PC-9 (cell line): ENCODE data around the gene LXN.

Source experiments
- EZH2 ChIP-seq: fragments of 200-600 bp; sonication (generic); IDR thresholded peaks from 2 replicates; pipeline ENCODE4 v1.8.0; 2017; ENCODE audit warnings: antibody characterized with exemption, low read depth
- TF ChIP-seq, protein P1 (sequence below): fragments of 200-600 bp; sonication (generic); conservative IDR thresholded peaks from 2 replicates; pipeline ENCODE4 v1.6.1; 2017; ENCODE audit warnings: mixed run types, antibody characterized with exemption, mild to moderate bottlenecking, moderate library complexity

DNA sequence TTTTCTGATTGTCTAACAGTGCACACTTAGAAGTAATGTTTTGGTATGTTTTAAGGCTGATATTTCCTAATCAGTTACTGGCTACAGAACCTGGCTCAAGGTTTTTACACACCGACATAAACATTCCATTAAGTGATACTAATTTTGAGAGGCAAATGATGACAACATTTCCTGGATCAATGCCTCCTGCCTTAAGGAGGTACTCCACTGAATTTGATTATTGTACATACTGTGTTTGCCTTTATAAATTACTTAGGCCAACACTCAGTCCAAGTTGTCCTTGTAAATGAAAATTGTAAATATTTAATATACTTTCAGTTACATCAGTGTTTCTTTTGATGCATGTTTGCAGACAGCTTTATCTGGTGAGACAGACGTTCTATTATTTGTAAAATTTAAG lies 24.2 kb upstream of the LXN start:
- TF ChIP-seq, protein P1, sequence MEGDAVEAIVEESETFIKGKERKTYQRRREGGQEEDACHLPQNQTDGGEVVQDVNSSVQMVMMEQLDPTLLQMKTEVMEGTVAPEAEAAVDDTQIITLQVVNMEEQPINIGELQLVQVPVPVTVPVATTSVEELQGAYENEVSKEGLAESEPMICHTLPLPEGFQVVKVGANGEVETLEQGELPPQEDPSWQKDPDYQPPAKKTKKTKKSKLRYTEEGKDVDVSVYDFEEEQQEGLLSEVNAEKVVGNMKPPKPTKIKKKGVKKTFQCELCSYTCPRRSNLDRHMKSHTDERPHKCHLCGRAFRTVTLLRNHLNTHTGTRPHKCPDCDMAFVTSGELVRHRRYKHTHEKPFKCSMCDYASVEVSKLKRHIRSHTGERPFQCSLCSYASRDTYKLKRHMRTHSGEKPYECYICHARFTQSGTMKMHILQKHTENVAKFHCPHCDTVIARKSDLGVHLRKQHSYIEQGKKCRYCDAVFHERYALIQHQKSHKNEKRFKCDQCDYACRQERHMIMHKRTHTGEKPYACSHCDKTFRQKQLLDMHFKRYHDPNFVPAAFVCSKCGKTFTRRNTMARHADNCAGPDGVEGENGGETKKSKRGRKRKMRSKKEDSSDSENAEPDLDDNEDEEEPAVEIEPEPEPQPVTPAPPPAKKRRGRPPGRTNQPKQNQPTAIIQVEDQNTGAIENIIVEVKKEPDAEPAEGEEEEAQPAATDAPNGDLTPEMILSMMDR = no peak
- TF ChIP-seq EZH2 = no peak
